PC-3 (cell line): ENCODE data around the gene KIAA1549.

Experiments
- CTCF ChIP-seq: fragments of 300-600 bp; sonication (generic); conservative IDR thresholded peaks from 2 replicates; pipeline ENCODE4 v1.5.1; 2017; ENCODE audit warnings: antibody characterized with exemption, low read depth, mild to moderate bottlenecking, low read length
- EZH2 ChIP-seq: fragments of 300-600 bp; sonication (generic); IDR thresholded peaks from one replicate; pipeline ENCODE4 v1.6.1; 2017; ENCODE audit warnings: antibody characterized with exemption, mild to moderate bottlenecking, low read length; ENCODE audit not compliant: unreplicated experiment

GRCh38 chr7:138881579-138882188, 99.5 kb downstream of the KIAA1549 start:
- TF ChIP-seq CTCF: no peak
- TF ChIP-seq EZH2: no peak
